GM12878 (cell line): ENCODE measurements around the gene KISS1R. TPM values are rescaled to one million over a fixed set of nuclear protein-coding genes. Genes with fewer than 3 reads are reported as not detected.

Source experiments
- ATAC-seq: fragments of 200-7000 bp; cut with Tn5 transposase; 3 replicates; pipeline ENCODE4 v1.9.1; 2020; ENCODE audit warnings: mild to moderate bottlenecking, moderate library complexity
- BruUV-seq: library from RNA; stranded (reverse); fragments of 400-500 nt; replicated peaks from 2 replicates; lab custom pipeline; 2021; lab: Mats Ljungman, UMichigan
- CTCF ChIA-PET: fragments of 300-600 bp; sonication (Branson Sonifier 250); formaldehyde crosslinking; extraction: SDS; loops from one replicate; lab custom pipeline; 2021; ENCODE audit warnings: inconsistent platforms; lab: Yijun Ruan, JAX
- POLR2A ChIA-PET: fragments of 350-600 bp; formaldehyde crosslinking; extraction: SDS; loops from one replicate; lab custom pipeline; 2021; ENCODE audit warnings: inconsistent platforms; lab: Charles Lee
- RAD21 ChIA-PET: fragments of 300-600 bp; sonication (Branson Sonifier 250); formaldehyde crosslinking; loops from one replicate; lab custom pipeline; 2023; ENCODE audit warnings: antibody characterized with exemption; ENCODE audit not compliant: unreplicated experiment; lab: Charles Lee
- SMC1A ChIA-PET: fragments of 300-600 bp; sonication (Branson Sonifier 250); formaldehyde crosslinking; loops from one replicate; lab custom pipeline; 2023; ENCODE audit not compliant: unreplicated experiment, uncharacterized antibody; lab: Charles Lee
- DNase-seq: peaks from one replicate; pipeline ENCODE4 v3.0.0-alpha.2; 2011; ENCODE audit warnings: low read depth, low spot score
- FAIRE-seq: peaks from 3 replicates; lab custom pipeline; 2011; peaks lifted over from hg19 to GRCh38; lab: Jason Lieb, UNC
- H2AFZ ChIP-seq: 2 replicates; pipeline ENCODE4 v1.6.0; 2011; ENCODE audit warnings: low read depth, low read length, control low read depth; ENCODE audit not compliant: control insufficient read depth
- H3K27ac ChIP-seq: 2 replicates; pipeline ENCODE4 v1.5.1; 2011; ENCODE audit warnings: control low read depth; ENCODE audit not compliant: control insufficient read depth, insufficient read depth
- H3K27me3 ChIP-seq, 2 experiments: replicated peaks in 1 of 2; 2 replicates each; pipeline versions ENCODE4 v1.6.0 to v1.6.1; 2011; ENCODE audit warnings: low read length in 1 of 2; ENCODE audit not compliant: control insufficient read depth in 2 of 2, insufficient read depth in 2 of 2
- H3K36me3 ChIP-seq, 2 experiments: 2 replicates each; pipeline ENCODE4 v1.5.1; 2011; ENCODE audit warnings: low read length in 1 of 2; ENCODE audit not compliant: control insufficient read depth in 2 of 2, insufficient read depth in 2 of 2
- H3K4me1 ChIP-seq: 2 replicates; pipeline ENCODE4 v1.6.1; 2011; ENCODE audit warnings: mild to moderate bottlenecking, low read length, moderate library complexity, mixed read lengths; ENCODE audit not compliant: control insufficient read depth, insufficient read depth
- H3K4me2 ChIP-seq: 2 replicates; pipeline ENCODE4 v1.6.0; 2011; ENCODE audit warnings: control low read depth; ENCODE audit not compliant: control insufficient read depth, insufficient read depth
- H3K4me3 ChIP-seq: fragments of 200-600 bp; sonication (generic); 2 replicates; pipeline ENCODE4 v1.5.1; 2016
- H3K79me2 ChIP-seq: 2 replicates; pipeline ENCODE4 v1.6.0; 2011; ENCODE audit warnings: low read length; ENCODE audit not compliant: control insufficient read depth, insufficient read depth
- H3K9ac ChIP-seq: 2 replicates; pipeline ENCODE4 v1.8.0; 2011; ENCODE audit warnings: low read length, control low read depth, mixed read lengths; ENCODE audit not compliant: control insufficient read depth, insufficient read depth
- H3K9me3 ChIP-seq: replicated peaks from 3 replicates; pipeline ENCODE4 v1.5.1; 2011; ENCODE audit warnings: mild to moderate bottlenecking, low read length; ENCODE audit not compliant: control insufficient read depth, insufficient read depth
- H4K20me1 ChIP-seq: 2 replicates; pipeline ENCODE4 v1.6.0; 2011; ENCODE audit not compliant: control insufficient read depth, insufficient read depth
- CHD1 ChIP-seq: IDR thresholded peaks from 2 replicates; pipeline ENCODE4 v1.6.1; 2012; ENCODE audit warnings: low read depth, low read length, improper control_type of control experiment
- CHD4 ChIP-seq: fragments of 200-600 bp; sonication (generic); IDR thresholded peaks from 2 replicates; pipeline ENCODE4 v1.6.1; 2016; ENCODE audit warnings: mild to moderate bottlenecking
- CREB1 ChIP-seq: IDR thresholded peaks from 2 replicates; pipeline ENCODE4 v1.6.1; 2012; ENCODE audit warnings: low read depth, mild to moderate bottlenecking, inconsistent platforms
- GATAD2B ChIP-seq: fragments of 450-650 bp; conservative IDR thresholded peaks from 2 replicates; pipeline ENCODE4 v1.6.1; 2017; ENCODE audit warnings: low read depth, mild to moderate bottlenecking, moderate library complexity
- HDAC2 ChIP-seq: fragments of 200-600 bp; sonication (generic); IDR thresholded peaks from 2 replicates; pipeline ENCODE4 v1.6.1; 2017
- MEF2B ChIP-seq: fragments of 450-650 bp; IDR thresholded peaks from 2 replicates; pipeline ENCODE4 v1.6.1; 2018; ENCODE audit warnings: mild to moderate bottlenecking, moderate library complexity; ENCODE audit not compliant: partially characterized antibody, poor library complexity, severe bottlenecking
- NFYB ChIP-seq: IDR thresholded peaks from 2 replicates; pipeline ENCODE4 v1.6.1; 2011; ENCODE audit warnings: low read depth, mild to moderate bottlenecking, low read length, improper control_type of control experiment, moderate library complexity; ENCODE audit not compliant: insufficient read depth
- NR2F1 ChIP-seq: fragments of 450-650 bp; conservative IDR thresholded peaks from 2 replicates; pipeline ENCODE4 v1.6.1; 2017; ENCODE audit warnings: mild to moderate bottlenecking
- PAX8 ChIP-seq: fragments of 450-650 bp; IDR thresholded peaks from 2 replicates; pipeline ENCODE4 v1.6.1; 2017; ENCODE audit warnings: mild to moderate bottlenecking, moderate library complexity
- POLR2A ChIP-seq: IDR thresholded peaks from 2 replicates; pipeline ENCODE4 v1.6.1; 2011; ENCODE audit warnings: low read depth, mild to moderate bottlenecking, low read length
- RUNX3 ChIP-seq: IDR thresholded peaks from 2 replicates; pipeline ENCODE4 v1.6.1; 2012; ENCODE audit warnings: low read length, inconsistent platforms
- ZNF217 ChIP-seq: fragments of 450-650 bp; IDR thresholded peaks from 2 replicates; pipeline ENCODE4 v1.6.1; 2017; ENCODE audit warnings: antibody characterized with exemption, mild to moderate bottlenecking
- WGBS: methylation state at CpG from one replicate; pipeline ENCODE4 v1.1.6; 2016; ENCODE audit warnings: low lambda C conversion rate; ENCODE audit not compliant: insufficient replicate concordance, insufficient coverage; ENCODE audit errors: missing lambda C conversion rate; 5-methylcytosine and 5-hydroxymethylcytosine counted together
- in situ Hi-C: fragments of 300-500 bp; cut with MboI; formaldehyde crosslinking; loops from 9 replicates; pipeline ENCODE4 v1.14.3; 2018; ENCODE audit warnings: mixed read lengths
- intact Hi-C: fragments of 100-400 bp; cut with micrococcal nuclease; formaldehyde crosslinking; loops from one replicate; pipeline ENCODE4 v1.14.2; 2022; ENCODE audit not compliant: unreplicated experiment
- polyA plus RNA-seq, 11 experiments: library from polyadenylated mRNA; depleted of rRNA in 4 of 11; unstranded in 6 of 11; stranded (reverse) in 5 of 11; fragments of >200 nt; fragmentation: Nextera tagmentation in 4 of 11; fragmentation: Illumina TruSeq in 1 of 11; extraction: Ambion mirVana in 4 of 11; extraction: Trizol in 1 of 11; gene quantifications; 1 replicate in 1 of 11; 2 replicates in 10 of 11; pipeline versions ENCODE4 v1.2.1 to v1.2.3, GENCODE V29; 2011 to 2016; ENCODE audit warnings: inconsistent platforms in 2 of 11, missing spikeins in 2 of 11, low read depth in 1 of 11
- total RNA-seq, 4 experiments: library from RNA; depleted of rRNA in 3 of 4; stranded (reverse); fragments of >200 nt in 3 of 4; fragmentation: Illumina TruSeq in 1 of 4; extraction: Trizol in 1 of 4; gene quantifications; 2 replicates each; pipeline versions ENCODE4 v1.2.1 to v1.2.3, GENCODE V29; 2013 to 2021
- TF ChIP-seq, protein P1 (sequence below): IDR thresholded peaks from 2 replicates; pipeline ENCODE4 v1.6.1; 2011; ENCODE audit warnings: borderline replicate concordance, low read depth, mild to moderate bottlenecking, moderate library complexity, low read length; ENCODE audit not compliant: insufficient read depth, poor library complexity, severe bottlenecking
- TF ChIP-seq, protein P2 (sequence below): fragments of 450-650 bp; IDR thresholded peaks from 2 replicates; pipeline ENCODE4 v1.6.1; 2017; ENCODE audit warnings: borderline replicate concordance
- TF ChIP-seq, protein P3 (sequence below): fragments of 450-650 bp; IDR thresholded peaks from 2 replicates; pipeline ENCODE4 v1.6.1; 2016; ENCODE audit warnings: mild to moderate bottlenecking
- TF ChIP-seq, protein P4 (sequence below): fragments of 450-650 bp; conservative IDR thresholded peaks from 2 replicates; pipeline ENCODE4 v1.6.1; 2017; ENCODE audit warnings: mild to moderate bottlenecking, moderate library complexity

The KISS1R gene
- total and polyA plus RNA-seq, 10 of the 15 experiments (the other 5 are each of a cell fraction or from before 2014, with no cell fraction given), result 0.13 to 2.7 (median 1.4) TPM; not detected in 3

DNA sequence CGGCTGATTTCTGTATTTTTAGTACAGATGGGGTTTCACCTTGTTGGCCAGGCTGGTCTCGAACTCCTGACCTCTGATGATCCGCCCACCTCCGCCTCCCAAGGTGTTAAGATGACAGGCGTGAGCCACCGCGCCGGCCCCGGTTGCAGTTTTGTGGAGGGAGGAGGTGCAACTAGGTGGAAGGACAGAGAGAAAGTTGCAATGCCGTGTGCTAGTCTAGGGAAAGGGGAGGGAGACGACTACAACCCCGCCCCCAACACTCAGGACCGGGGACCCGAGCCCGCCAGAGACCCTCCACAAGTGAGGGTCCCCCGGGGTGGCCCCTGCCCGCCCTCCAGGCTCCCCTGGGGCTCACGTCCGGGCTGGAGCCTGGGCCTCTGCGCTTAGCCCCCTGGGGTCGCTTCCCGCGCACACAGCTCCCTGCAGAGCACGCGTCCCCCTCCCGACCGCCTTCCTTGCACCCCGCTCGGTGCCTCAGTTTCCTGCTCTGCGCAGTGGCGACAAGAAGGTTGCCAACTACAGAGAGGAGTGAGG lies 7.5 kb downstream of the KISS1R start:
- H4K20me1 ChIP-seq, result no peaks in the 10 kb centered on the region
- ChIA-PET POLR2A (interaction anchor here (0.6 to 3.9 kb wide), 4 partner anchors 14 to 60 kb away, joined by 3 to 36 read pairs (median 20); partner anchors contain the start of gene WDR18), CTCF (interaction anchor here (0.6 to 4.0 kb wide), 12 partner anchors 20 to 172 kb away, joined by 3 to 150 read pairs (median 4); partner anchors contain the start of gene WDR18), RAD21 (interaction anchor here (0.7 to 4.4 kb wide), 9 partner anchors 14 to 209 kb away, joined by 3 to 95 read pairs (median 4); partner anchors contain the start of gene WDR18), SMC1A (interaction anchor here (1.0 to 4.3 kb wide), 6 partner anchors 14 to 61 kb away, joined by 3 to 119 read pairs (median 9); partner anchors contain the start of gene WDR18)
- WGBS, result under 1% methylated on average over 25 of the region's 31 CpGs
- peaks cover 23% of the 10 kb centered on the region for H3K4me1 ChIP-seq
- DNase-seq (no peak), FAIRE-seq (peak; percentile 49), ATAC-seq (peak; percentile 16)
- peaks cover 47% of the 10 kb centered on the region for H3K79me2 ChIP-seq
- H3K27me3 ChIP-seq, result no peaks in the 10 kb centered on the region
- H2AFZ ChIP-seq, result peak overlapping the region; percentile 78
- in situ Hi-C loops (loop anchor here (5.0 kb wide), 3 partner anchors 58 to 152 kb away; partner anchors contain the start of genes CFD and WDR18), intact Hi-C loops (loop anchor here (1.0 to 10.0 kb wide), 4 partner anchors 23 to 320 kb away; partner anchors contain the start of genes ATP5F1D, GRIN3B, MIDN and WDR18)
- BruUV-seq, result no TSS peak
- H3K27ac ChIP-seq, result peak overlapping the region; percentile 96
- H3K9me3 ChIP-seq, result no peaks in the 10 kb centered on the region
- H3K4me2 ChIP-seq, result peak overlapping the region; percentile 89
- H3K36me3 ChIP-seq, result peaks cover 3 to 6% of the 10 kb centered on the region in 2 experiments; a peak in 3 of 4 replicates
- peak overlapping the region; percentile 97 for H3K9ac ChIP-seq
- peak overlapping the region; percentile 99 for H3K4me3 ChIP-seq
- TF ChIP-seq, protein P1, sequence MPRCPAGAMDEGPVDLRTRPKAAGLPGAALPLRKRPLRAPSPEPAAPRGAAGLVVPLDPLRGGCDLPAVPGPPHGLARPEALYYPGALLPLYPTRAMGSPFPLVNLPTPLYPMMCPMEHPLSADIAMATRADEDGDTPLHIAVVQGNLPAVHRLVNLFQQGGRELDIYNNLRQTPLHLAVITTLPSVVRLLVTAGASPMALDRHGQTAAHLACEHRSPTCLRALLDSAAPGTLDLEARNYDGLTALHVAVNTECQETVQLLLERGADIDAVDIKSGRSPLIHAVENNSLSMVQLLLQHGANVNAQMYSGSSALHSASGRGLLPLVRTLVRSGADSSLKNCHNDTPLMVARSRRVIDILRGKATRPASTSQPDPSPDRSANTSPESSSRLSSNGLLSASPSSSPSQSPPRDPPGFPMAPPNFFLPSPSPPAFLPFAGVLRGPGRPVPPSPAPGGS, result no peak
- TF ChIP-seq, protein P2, sequence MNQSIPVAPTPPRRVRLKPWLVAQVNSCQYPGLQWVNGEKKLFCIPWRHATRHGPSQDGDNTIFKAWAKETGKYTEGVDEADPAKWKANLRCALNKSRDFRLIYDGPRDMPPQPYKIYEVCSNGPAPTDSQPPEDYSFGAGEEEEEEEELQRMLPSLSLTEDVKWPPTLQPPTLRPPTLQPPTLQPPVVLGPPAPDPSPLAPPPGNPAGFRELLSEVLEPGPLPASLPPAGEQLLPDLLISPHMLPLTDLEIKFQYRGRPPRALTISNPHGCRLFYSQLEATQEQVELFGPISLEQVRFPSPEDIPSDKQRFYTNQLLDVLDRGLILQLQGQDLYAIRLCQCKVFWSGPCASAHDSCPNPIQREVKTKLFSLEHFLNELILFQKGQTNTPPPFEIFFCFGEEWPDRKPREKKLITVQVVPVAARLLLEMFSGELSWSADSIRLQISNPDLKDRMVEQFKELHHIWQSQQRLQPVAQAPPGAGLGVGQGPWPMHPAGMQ, result no peak
- TF ChIP-seq GATAD2B, result no peak; the same call in none of the 2 replicates
- TF ChIP-seq CHD4, result 0 out of 2 replicates have a peak, but pooled peaks have one; percentile 18
- TF ChIP-seq PAX8, result no peak
- no peak for TF ChIP-seq HDAC2
- TF ChIP-seq CREB1, result no peak
- TF ChIP-seq CHD1, result no peak
- peak; percentile 80; the same call in 1 of the 2 replicates for TF ChIP-seq ZNF217
- no peak for TF ChIP-seq NFYB
- peak; percentile 37; the same call in 1 of the 2 replicates for TF ChIP-seq POLR2A
- TF ChIP-seq, protein P3, sequence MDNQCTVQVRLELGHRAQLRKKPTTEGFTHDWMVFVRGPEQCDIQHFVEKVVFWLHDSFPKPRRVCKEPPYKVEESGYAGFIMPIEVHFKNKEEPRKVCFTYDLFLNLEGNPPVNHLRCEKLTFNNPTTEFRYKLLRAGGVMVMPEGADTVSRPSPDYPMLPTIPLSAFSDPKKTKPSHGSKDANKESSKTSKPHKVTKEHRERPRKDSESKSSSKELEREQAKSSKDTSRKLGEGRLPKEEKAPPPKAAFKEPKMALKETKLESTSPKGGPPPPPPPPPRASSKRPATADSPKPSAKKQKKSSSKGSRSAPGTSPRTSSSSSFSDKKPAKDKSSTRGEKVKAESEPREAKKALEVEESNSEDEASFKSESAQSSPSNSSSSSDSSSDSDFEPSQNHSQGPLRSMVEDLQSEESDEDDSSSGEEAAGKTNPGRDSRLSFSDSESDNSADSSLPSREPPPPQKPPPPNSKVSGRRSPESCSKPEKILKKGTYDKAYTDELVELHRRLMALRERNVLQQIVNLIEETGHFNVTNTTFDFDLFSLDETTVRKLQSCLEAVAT, result 0 out of 2 replicates have a peak, but pooled peaks have one; percentile 31
- TF ChIP-seq, protein P4, sequence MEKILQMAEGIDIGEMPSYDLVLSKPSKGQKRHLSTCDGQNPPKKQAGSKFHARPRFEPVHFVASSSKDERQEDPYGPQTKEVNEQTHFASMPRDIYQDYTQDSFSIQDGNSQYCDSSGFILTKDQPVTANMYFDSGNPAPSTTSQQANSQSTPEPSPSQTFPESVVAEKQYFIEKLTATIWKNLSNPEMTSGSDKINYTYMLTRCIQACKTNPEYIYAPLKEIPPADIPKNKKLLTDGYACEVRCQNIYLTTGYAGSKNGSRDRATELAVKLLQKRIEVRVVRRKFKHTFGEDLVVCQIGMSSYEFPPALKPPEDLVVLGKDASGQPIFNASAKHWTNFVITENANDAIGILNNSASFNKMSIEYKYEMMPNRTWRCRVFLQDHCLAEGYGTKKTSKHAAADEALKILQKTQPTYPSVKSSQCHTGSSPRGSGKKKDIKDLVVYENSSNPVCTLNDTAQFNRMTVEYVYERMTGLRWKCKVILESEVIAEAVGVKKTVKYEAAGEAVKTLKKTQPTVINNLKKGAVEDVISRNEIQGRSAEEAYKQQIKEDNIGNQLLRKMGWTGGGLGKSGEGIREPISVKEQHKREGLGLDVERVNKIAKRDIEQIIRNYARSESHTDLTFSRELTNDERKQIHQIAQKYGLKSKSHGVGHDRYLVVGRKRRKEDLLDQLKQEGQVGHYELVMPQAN, result 0 out of 2 replicates have a peak, but pooled peaks have one; percentile 22
- peak; percentile 84 for TF ChIP-seq NR2F1
- TF ChIP-seq RUNX3, result peak; percentile 10; the same call in 1 of the 2 replicates
- peak; percentile 54 for TF ChIP-seq MEF2B
